RWPE2 (cell line): ENCODE data around the gene GABRG2.

Source experiments
- ATAC-seq: fragments of 200-7000 bp; cut with Tn5 transposase; 3 replicates; pipeline ENCODE4 v1.9.1; 2021; ENCODE audit warnings: low read depth
- DNase-seq: peaks from one replicate; pipeline ENCODE4 v3.0.0-alpha.2; 2020; ENCODE audit warnings: low spot score
- H3K27ac ChIP-seq: fragments of 450-650 bp; 2 replicates; pipeline ENCODE4 v1.5.1; 2017; ENCODE audit warnings: mild to moderate bottlenecking; ENCODE audit not compliant: poor library complexity, severe bottlenecking
- H3K27me3 ChIP-seq: fragments of 250-450 bp; sonication (Bioruptor Pico); 2 replicates; pipeline ENCODE4 v1.5.1; 2021; ENCODE audit warnings: mild to moderate bottlenecking, moderate library complexity; ENCODE audit not compliant: insufficient read depth, poor library complexity, severe bottlenecking
- H3K36me3 ChIP-seq: fragments of 250-450 bp; sonication (Bioruptor Pico); 2 replicates; pipeline ENCODE4 v1.5.1; 2020; ENCODE audit warnings: low read depth, mild to moderate bottlenecking, moderate library complexity
- H3K4me1 ChIP-seq: fragments of 250-450 bp; sonication (Bioruptor Pico); 2 replicates; pipeline ENCODE4 v1.5.1; 2021; ENCODE audit warnings: mild to moderate bottlenecking, moderate library complexity; ENCODE audit not compliant: insufficient read depth, poor library complexity, severe bottlenecking
- H3K4me3 ChIP-seq: fragments of 250-450 bp; sonication (Bioruptor Pico); 2 replicates; pipeline ENCODE4 v1.5.1; 2021; ENCODE audit warnings: mild to moderate bottlenecking, moderate library complexity; ENCODE audit not compliant: severe bottlenecking
- H3K9me3 ChIP-seq: fragments of 250-450 bp; sonication (Bioruptor Pico); 2 replicates; pipeline ENCODE4 v1.5.1; 2021; ENCODE audit warnings: mild to moderate bottlenecking, moderate library complexity; ENCODE audit not compliant: severe bottlenecking
- TF ChIP-seq, protein P1 (sequence below): fragments of 450-650 bp; IDR thresholded peaks from one replicate; pipeline ENCODE4 v1.5.1; 2017; ENCODE audit warnings: mild to moderate bottlenecking, moderate library complexity; ENCODE audit not compliant: poor library complexity, severe bottlenecking

Gene GABRG2

DNA sequence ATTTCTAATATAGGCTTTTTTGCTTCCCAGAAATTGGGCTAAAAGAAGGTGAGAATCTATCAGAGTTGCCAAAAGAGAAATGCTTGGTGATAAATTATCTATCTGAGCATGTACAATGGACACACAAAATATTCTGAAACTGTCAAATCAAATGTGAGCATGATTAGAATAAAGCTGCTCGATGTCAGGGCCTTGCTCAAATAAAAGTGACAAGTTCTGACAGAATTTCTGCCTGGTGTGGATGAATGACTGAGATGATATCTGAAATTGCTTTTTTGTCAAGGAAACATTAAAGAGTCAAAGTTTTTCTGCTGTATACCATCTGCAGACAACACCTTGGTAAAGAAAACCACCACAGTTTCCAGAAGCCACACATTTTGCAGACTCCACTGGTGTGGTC lies 128.8 kb downstream of the GABRG2 start:
- no peak overlapping the region for H3K4me3 ChIP-seq
- H3K27me3 ChIP-seq, result no peaks in the 10 kb centered on the region
- H3K36me3 ChIP-seq, result no peaks in the 10 kb centered on the region
- H3K27ac ChIP-seq, result no peak overlapping the region
- ATAC-seq, result no peak
- TF ChIP-seq, protein P1, sequence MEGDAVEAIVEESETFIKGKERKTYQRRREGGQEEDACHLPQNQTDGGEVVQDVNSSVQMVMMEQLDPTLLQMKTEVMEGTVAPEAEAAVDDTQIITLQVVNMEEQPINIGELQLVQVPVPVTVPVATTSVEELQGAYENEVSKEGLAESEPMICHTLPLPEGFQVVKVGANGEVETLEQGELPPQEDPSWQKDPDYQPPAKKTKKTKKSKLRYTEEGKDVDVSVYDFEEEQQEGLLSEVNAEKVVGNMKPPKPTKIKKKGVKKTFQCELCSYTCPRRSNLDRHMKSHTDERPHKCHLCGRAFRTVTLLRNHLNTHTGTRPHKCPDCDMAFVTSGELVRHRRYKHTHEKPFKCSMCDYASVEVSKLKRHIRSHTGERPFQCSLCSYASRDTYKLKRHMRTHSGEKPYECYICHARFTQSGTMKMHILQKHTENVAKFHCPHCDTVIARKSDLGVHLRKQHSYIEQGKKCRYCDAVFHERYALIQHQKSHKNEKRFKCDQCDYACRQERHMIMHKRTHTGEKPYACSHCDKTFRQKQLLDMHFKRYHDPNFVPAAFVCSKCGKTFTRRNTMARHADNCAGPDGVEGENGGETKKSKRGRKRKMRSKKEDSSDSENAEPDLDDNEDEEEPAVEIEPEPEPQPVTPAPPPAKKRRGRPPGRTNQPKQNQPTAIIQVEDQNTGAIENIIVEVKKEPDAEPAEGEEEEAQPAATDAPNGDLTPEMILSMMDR, result no peak
- DNase-seq, result no peak
- H3K9me3 ChIP-seq, result peaks cover 5% of the 10 kb centered on the region
- H3K4me1 ChIP-seq, result no peaks in the 10 kb centered on the region

DNA sequence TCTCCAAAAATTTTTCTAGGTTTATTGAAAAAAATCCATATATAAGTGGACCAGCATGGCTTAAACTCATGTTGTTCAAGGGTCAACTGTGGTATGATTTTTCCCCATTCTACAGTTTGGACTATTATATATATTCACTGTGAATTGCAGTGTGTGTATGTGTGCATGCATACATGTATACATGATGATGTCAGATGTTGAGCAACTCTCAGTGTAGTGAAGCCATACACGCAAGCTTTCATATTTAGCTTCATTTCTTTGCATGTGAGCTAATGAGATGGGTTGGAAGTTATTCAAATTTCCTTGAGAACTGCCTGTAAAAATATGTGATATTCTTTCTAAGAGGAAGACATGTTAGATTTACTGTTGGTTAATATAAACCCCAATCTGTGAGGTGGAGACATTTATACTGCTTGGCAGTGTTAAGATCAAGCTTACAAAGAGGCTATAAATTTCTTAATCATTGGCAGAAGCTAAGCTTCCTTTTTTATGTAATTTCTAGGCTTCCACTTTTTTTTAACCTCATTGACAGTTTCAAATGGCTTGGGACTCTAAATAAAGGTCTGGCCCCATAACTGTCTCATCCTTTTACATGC lies 134.8 kb downstream of the GABRG2 start:
- H3K27me3 ChIP-seq, result no peaks in the 10 kb centered on the region
- TF ChIP-seq, protein P1, result no peak
- H3K4me1 ChIP-seq, result no peaks in the 10 kb centered on the region
- no peak overlapping the region for H3K4me3 ChIP-seq
- ATAC-seq (no peak), DNase-seq (no peak)
- no peaks in the 10 kb centered on the region for H3K36me3 ChIP-seq
- no peaks in the 10 kb centered on the region for H3K9me3 ChIP-seq
- no peak overlapping the region for H3K27ac ChIP-seq
